ENCODE measurements around the gene ATP6V1G2.
A peak's percentile ranks its signal among the peaks of the same experiment; 100 is the strongest.

ATP6V1G2 gene

GRCh38 chr6:31528821-31529328 lies 17.5 kb downstream of the ATP6V1G2 start, which contains the start of gene MCCD1 (continued):
- peak; percentile 64 for TF ChIP-seq REST (tag by site-specific recombination; IDR thresholded peaks at IDR 0.05)

DNA sequence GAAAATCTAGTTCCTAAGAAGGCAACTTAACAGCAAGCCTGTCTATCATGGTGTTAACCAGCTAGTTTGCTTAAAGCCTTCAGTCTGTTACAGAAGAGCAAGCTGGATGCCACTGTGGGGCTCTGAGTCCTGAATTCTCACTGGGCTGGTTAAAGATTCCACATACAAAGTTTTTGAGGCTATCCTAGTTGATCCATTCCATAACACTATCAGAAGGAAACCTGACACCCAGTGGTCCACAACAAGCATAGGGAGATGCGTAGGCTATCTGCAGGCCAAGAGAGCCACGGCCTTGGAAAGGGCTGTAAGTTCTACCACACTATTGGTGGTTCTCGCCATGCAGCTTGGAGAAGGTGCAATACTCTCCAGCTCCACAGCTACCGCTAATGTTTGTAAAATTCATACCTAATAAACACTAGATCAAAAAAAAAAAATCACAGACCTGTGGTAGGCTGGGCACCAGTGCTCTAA lies 18.1 kb downstream of the ATP6V1G2 start:
- POLR2A ChIA-PET, result interaction anchor here (0.5 to 6.3 kb wide), 12 partner anchors 10 to 610 kb away, joined by 3 to 112 read pairs (median 8); partner anchors contain the start of genes ABHD16A, C6orf47, DDX39B and HSPA1B
- no peak overlapping the region for H3K27ac ChIP-seq (ENCODE audit: extremely low read depth, low read depth, low read length)

More for the DNA sequence above, 18.1 kb downstream of the ATP6V1G2 start:
- no peaks in the 10 kb centered on the region for H3K9me3 ChIP-seq (ENCODE audit: control insufficient read depth, insufficient read depth, low read depth, low read length)
- CTCF ChIA-PET, result interaction anchor here (0.9 to 2.7 kb wide), 7 partner anchors 11 to 128 kb away, joined by 3 to 26 read pairs (median 3); partner anchors contain the start of gene DDX39B
- TF ChIP-seq ZNF660 (tag by site-specific recombination; IDR thresholded peaks at IDR 0.05) (peak; percentile 40; the same call in 1 of the 2 replicates), TCF7L2 (IDR thresholded peaks at IDR 0.05; ENCODE audit: borderline replicate concordance, low read depth, low read length) (no peak), KLF10 (tag by site-specific recombination; IDR thresholded peaks at IDR 0.05) (peak; percentile 14; the same call in 1 of the 2 replicates), ZNF211 (tag by site-specific recombination; IDR thresholded peaks at IDR 0.05; ENCODE audit: low read depth) (no peak), ZBTB17 (tag by site-specific recombination; IDR thresholded peaks at IDR 0.05) (peak; percentile 78), ZNF600 (tag by site-specific recombination; IDR thresholded peaks at IDR 0.05) (peak; percentile 97), ZNF148 (tag by site-specific recombination; IDR thresholded peaks at IDR 0.05; ENCODE audit: borderline replicate concordance) (no peak), MEIS1 (CRISPR knock-in tag; IDR thresholded peaks at IDR 0.05; ENCODE audit: borderline replicate concordance) (no peak), ZFP69B (tag by site-specific recombination; IDR thresholded peaks at IDR 0.05) (no peak), CTCF (tag by site-specific recombination; IDR thresholded peaks at IDR 0.05) (no peak), ZNF530 (tag by site-specific recombination; IDR thresholded peaks at IDR 0.05; ENCODE audit: low read depth) (no peak), ZNF791 (tag by site-specific recombination; IDR thresholded peaks at IDR 0.05) (no peak), EGR2 (tag by site-specific recombination; IDR thresholded peaks at IDR 0.05; ENCODE audit: low read depth) (no peak)
- TF ChIP-seq, protein P1, sequence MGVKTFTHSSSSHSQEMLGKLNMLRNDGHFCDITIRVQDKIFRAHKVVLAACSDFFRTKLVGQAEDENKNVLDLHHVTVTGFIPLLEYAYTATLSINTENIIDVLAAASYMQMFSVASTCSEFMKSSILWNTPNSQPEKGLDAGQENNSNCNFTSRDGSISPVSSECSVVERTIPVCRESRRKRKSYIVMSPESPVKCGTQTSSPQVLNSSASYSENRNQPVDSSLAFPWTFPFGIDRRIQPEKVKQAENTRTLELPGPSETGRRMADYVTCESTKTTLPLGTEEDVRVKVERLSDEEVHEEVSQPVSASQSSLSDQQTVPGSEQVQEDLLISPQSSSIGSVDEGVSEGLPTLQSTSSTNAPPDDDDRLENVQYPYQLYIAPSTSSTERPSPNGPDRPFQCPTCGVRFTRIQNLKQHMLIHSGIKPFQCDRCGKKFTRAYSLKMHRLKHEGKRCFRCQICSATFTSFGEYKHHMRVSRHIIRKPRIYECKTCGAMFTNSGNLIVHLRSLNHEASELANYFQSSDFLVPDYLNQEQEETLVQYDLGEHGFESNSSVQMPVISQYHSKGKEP (tag by site-specific recombination; IDR thresholded peaks at IDR 0.05), result peak; percentile 60; the same call in 1 of the 2 replicates
- TF ChIP-seq, protein P2, sequence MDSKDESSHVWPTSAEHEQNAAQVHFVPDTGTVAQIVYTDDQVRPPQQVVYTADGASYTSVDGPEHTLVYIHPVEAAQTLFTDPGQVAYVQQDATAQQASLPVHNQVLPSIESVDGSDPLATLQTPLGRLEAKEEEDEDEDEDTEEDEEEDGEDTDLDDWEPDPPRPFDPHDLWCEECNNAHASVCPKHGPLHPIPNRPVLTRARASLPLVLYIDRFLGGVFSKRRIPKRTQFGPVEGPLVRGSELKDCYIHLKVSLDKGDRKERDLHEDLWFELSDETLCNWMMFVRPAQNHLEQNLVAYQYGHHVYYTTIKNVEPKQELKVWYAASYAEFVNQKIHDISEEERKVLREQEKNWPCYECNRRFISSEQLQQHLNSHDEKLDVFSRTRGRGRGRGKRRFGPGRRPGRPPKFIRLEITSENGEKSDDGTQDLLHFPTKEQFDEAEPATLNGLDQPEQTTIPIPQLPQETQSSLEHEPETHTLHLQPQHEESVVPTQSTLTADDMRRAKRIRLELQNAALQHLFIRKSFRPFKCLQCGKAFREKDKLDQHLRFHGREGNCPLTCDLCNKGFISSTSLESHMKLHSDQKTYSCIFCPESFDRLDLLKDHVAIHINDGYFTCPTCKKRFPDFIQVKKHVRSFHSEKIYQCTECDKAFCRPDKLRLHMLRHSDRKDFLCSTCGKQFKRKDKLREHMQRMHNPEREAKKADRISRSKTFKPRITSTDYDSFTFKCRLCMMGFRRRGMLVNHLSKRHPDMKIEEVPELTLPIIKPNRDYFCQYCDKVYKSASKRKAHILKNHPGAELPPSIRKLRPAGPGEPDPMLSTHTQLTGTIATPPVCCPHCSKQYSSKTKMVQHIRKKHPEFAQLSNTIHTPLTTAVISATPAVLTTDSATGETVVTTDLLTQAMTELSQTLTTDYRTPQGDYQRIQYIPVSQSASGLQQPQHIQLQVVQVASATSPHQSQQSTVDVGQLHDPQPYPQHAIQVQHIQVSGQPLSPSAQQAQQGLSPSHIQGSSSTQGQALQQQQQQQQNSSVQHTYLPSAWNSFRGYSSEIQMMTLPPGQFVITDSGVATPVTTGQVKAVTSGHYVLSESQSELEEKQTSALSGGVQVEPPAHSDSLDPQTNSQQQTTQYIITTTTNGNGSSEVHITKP (tag by site-specific recombination; IDR thresholded peaks at IDR 0.05), result peak; percentile 33
- H3K4me1 ChIP-seq (ENCODE audit: control insufficient read depth, insufficient read depth, low read length), result peaks cover 3% of the 10 kb centered on the region
- no peak overlapping the region for H3K4me3 ChIP-seq (ENCODE audit: low read depth, low read length)
- H3K36me3 ChIP-seq (ENCODE audit: control insufficient read depth in 2 of 2, insufficient read depth in 1 of 2, low read length in 2 of 2), result peaks cover 30 to 44% of the 10 kb centered on the region in 2 experiments

Data from HEK293 (cell line).